Epithelial cell of esophagus (primary cell): Measurements from ENCODE around the gene UBE2E1.

Experiments
- DNase-seq: peaks from one replicate; pipeline ENCODE4 v3.0.0; 2010; ENCODE audit warnings: low read depth
- H3K4me3 ChIP-seq: 2 replicates; pipeline ENCODE4 v1.5.1; 2011; ENCODE audit warnings: mild to moderate bottlenecking, low read length, control low read depth
- TF ChIP-seq, protein P1 (sequence below): IDR thresholded peaks from 2 replicates; pipeline ENCODE4 v1.5.1; 2011; ENCODE audit warnings: low read depth, mild to moderate bottlenecking, low read length, control low read depth, inconsistent platforms; ENCODE audit not compliant: insufficient read depth; ENCODE audit errors: missing control alignments

Gene UBE2E1

GRCh38 chr3:23762214-23762613, 43.5 kb upstream of the UBE2E1 start:
- no peak for DNase-seq
- H3K4me3 ChIP-seq, result no peak overlapping the region
- TF ChIP-seq, protein P1, sequence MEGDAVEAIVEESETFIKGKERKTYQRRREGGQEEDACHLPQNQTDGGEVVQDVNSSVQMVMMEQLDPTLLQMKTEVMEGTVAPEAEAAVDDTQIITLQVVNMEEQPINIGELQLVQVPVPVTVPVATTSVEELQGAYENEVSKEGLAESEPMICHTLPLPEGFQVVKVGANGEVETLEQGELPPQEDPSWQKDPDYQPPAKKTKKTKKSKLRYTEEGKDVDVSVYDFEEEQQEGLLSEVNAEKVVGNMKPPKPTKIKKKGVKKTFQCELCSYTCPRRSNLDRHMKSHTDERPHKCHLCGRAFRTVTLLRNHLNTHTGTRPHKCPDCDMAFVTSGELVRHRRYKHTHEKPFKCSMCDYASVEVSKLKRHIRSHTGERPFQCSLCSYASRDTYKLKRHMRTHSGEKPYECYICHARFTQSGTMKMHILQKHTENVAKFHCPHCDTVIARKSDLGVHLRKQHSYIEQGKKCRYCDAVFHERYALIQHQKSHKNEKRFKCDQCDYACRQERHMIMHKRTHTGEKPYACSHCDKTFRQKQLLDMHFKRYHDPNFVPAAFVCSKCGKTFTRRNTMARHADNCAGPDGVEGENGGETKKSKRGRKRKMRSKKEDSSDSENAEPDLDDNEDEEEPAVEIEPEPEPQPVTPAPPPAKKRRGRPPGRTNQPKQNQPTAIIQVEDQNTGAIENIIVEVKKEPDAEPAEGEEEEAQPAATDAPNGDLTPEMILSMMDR, result no peak

- DNase-seq, result no peak
- no peak overlapping the region for H3K4me3 ChIP-seq
- TF ChIP-seq, protein P1, result no peak
These were observed 42.8 kb upstream of the UBE2E1 start for GRCh38 chr3:23762759-23763477.

GRCh38 chr3:23764407-23764806, 41.3 kb upstream of the UBE2E1 start:
- TF ChIP-seq, protein P1, result no peak
- H3K4me3 ChIP-seq, result no peak overlapping the region
- DNase-seq, result no peak

DNA sequence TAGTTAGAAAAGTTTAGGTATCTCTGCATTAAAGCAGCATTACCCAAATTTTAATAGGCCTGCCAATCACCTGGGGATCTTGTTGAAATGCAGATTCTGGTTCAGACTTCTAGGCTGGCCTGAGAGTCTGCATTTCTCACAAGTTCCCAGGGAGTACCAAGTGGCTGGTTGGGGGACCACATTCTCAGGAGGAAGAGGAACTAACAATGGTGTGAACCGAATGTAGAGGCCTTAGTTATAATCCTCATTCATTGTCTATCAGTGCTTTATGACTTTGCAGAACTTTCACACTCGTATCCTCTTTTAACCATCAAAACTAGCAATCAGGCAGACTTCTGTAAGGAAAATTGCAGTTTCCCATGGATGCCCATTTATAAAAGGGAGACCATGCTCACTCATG, 38.2 kb upstream of the UBE2E1 start:
- TF ChIP-seq, protein P1, result no peak
- H3K4me3 ChIP-seq, result no peak overlapping the region
- no peak for DNase-seq

DNA sequence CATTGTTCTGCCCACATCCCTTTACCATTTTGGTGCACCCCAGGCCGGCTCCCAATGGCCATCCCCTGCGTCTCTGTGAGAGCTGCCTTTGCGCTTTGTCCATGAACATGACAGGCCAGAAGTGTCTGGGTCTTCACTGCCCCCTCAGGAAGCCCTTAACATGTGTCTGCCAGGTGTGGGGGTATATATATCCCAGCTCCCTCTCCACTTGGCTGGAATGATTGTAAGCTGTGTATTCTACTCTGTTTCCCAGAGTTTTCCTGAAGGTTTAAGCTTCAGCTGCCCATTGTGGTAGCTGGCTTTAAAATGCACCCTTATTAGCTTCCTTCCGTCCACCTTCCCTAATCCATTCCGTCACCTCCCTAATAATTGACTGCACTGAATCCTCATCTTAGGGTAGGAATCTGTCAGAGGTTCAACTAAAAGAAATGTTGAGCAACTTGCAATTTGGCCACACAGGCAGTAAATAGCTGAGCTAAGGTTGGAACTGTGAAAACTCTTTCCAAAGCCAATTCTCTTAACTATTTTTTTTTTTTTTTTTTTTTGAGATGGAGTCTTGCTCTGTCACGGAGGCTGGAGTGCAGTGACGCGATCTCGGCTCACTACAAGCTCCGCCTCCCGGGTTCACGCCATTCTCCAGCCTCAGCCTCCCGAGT, 30.4 kb upstream of the UBE2E1 start:
- TF ChIP-seq, protein P1, result no peak
- H3K4me3 ChIP-seq, result no peak overlapping the region
- no peak for DNase-seq

DNA sequence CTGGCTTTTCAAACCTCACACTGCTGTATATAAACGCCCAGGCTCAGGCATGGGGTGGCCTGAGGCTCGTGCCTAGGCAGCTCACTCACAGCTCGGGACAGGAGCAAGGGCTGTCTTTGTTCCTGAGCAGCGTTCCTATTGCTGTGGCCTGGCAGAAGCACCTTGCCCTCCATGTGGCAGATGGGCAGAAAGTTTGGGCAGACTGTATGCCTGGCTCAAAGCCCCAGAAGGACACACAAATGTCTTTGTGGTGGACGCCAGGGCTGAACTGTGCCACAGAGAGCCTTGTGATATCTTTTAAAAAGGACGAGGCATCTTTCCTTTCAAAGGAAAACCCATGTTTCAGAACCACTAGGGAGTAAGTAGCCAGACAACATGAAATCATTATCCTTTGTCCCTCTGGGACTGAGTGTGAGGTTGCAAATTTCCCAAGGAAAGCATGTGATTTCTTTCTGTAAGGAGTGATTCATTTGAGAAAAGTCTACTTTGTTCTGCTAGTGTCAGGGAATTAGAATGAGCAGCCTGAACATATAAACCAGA, 29.3 kb upstream of the UBE2E1 start:
- peak; percentile 45 for DNase-seq
- H3K4me3 ChIP-seq, result no peak overlapping the region
- TF ChIP-seq, protein P1, result no peak

- no peak overlapping the region for H3K4me3 ChIP-seq
- DNase-seq, result no peak
- TF ChIP-seq, protein P1, result no peak
These were observed 27.3 kb upstream of the UBE2E1 start for GRCh38 chr3:23778446-23778845.
